HepG2 (cell line): ENCODE data around the gene FAM83C. TPM values are rescaled to one million over a fixed set of nuclear protein-coding genes. Genes with fewer than 3 reads are reported as not detected.
A peak's percentile ranks its signal among the peaks of the same experiment; 100 is the strongest.

Experiments used
- BRD4 ChIP-seq: sonication (generic); formaldehyde crosslinking; IDR thresholded peaks from 2 replicates; pipeline ENCODE4 v1.4.0; 2020; ENCODE audit warnings: missing genetic modification reagents
- FOXK2 ChIP-seq: fragments of 450-650 bp; IDR thresholded peaks from 2 replicates; pipeline ENCODE4 v1.6.1; 2016
- HNRNPH1 ChIP-seq: fragments of 200-400 bp; formaldehyde crosslinking; optimal IDR thresholded peaks from 2 replicates; pipeline ENCODE3; 2017; ENCODE audit warnings: mild to moderate bottlenecking, low read depth, low read length
- IRF2 ChIP-seq: IDR thresholded peaks from 2 replicates; pipeline ENCODE4 v1.6.1; 2018; ENCODE audit warnings: missing genetic modification reagents, missing compliant biosample characterization
- NCOA5 ChIP-seq: sonication (generic); formaldehyde crosslinking; IDR thresholded peaks from 2 replicates; pipeline ENCODE4 v1.4.0; 2020; ENCODE audit warnings: missing genetic modification reagents
- NR3C1 ChIP-seq: sonication (generic); formaldehyde crosslinking; IDR thresholded peaks from 2 replicates; pipeline ENCODE4 v1.4.0; 2020; ENCODE audit warnings: missing genetic modification reagents
- PPARG ChIP-seq: conservative IDR thresholded peaks from 2 replicates; pipeline ENCODE4 v1.6.1; 2016; ENCODE audit warnings: missing biosample characterization, missing genetic modification reagents
- RBM22 ChIP-seq: fragments of 200-400 bp; formaldehyde crosslinking; optimal IDR thresholded peaks from 2 replicates; pipeline ENCODE3; 2017; ENCODE audit warnings: mild to moderate bottlenecking, low read length, moderate library complexity
- RFXAP ChIP-seq: sonication (generic); formaldehyde crosslinking; IDR thresholded peaks from 2 replicates; pipeline ENCODE4 v1.4.0; 2020; ENCODE audit warnings: missing genetic modification reagents, borderline replicate concordance
- SALL2 ChIP-seq: sonication (generic); formaldehyde crosslinking; IDR thresholded peaks from 2 replicates; pipeline ENCODE4 v1.8.1; 2023; ENCODE audit warnings: mild to moderate bottlenecking, missing genetic modification reagents, inconsistent platforms
- SRY ChIP-seq: sonication (generic); formaldehyde crosslinking; IDR thresholded peaks from 2 replicates; pipeline ENCODE4 v1.8.0; 2022; ENCODE audit warnings: mild to moderate bottlenecking, missing genetic modification reagents
- ZNF10 ChIP-seq: sonication (generic); formaldehyde crosslinking; IDR thresholded peaks from 2 replicates; pipeline ENCODE4 v1.4.0; 2020; ENCODE audit warnings: mild to moderate bottlenecking, low read depth, missing genetic modification reagents, borderline replicate concordance
- ZNF333 ChIP-seq: sonication (generic); formaldehyde crosslinking; IDR thresholded peaks from 2 replicates; pipeline ENCODE4 v1.4.0; 2020; ENCODE audit warnings: mild to moderate bottlenecking, missing genetic modification reagents, borderline replicate concordance
- ZNF7 ChIP-seq: IDR thresholded peaks from 2 replicates; pipeline ENCODE4 v1.6.1; 2016; ENCODE audit warnings: missing biosample characterization, missing genetic modification reagents
- polyA plus RNA-seq, 8 experiments: library from polyadenylated mRNA; depleted of rRNA in 3 of 8; stranded (reverse) in 7 of 8; unstranded in 1 of 8; fragments of >200 nt; fragmentation: Illumina TruSeq in 4 of 8; extraction: Trizol in 4 of 8; gene quantifications; 2 replicates each; pipeline versions ENCODE4 v1.2.1 to v1.2.3, GENCODE V29; 2011 to 2016; ENCODE audit warnings: low read depth in 4 of 8, missing spikeins in 1 of 8, mixed read lengths in 1 of 8; ENCODE audit not compliant: insufficient read depth in 1 of 8
- total RNA-seq, 5 experiments: library from RNA; depleted of rRNA; stranded (reverse); fragments of >200 nt; fragmentation: Illumina TruSeq; extraction: Trizol; gene quantifications; 2 replicates each; pipeline ENCODE4 v1.2.3, GENCODE V29; 2016; ENCODE audit warnings: low read depth in 1 of 5
- TF ChIP-seq, protein P1 (sequence below): sonication (generic); formaldehyde crosslinking; IDR thresholded peaks from 2 replicates; pipeline ENCODE4 v1.4.0; 2020; ENCODE audit warnings: mild to moderate bottlenecking, low read depth, missing genetic modification reagents
- TF ChIP-seq, protein P2 (sequence below): sonication (generic); formaldehyde crosslinking; IDR thresholded peaks from 2 replicates; pipeline ENCODE4 v1.4.0; 2020; ENCODE audit warnings: missing genetic modification reagents, borderline replicate concordance
- TF ChIP-seq, protein P3 (sequence below): sonication (generic); formaldehyde crosslinking; IDR thresholded peaks from 2 replicates; pipeline ENCODE4 v1.5.1; 2020; ENCODE audit warnings: missing genetic modification reagents, mild to moderate bottlenecking, borderline replicate concordance
- TF ChIP-seq, protein P4 (sequence below): sonication (generic); formaldehyde crosslinking; IDR thresholded peaks from 2 replicates; pipeline ENCODE4 v1.8.1; 2023; ENCODE audit warnings: missing genetic modification reagents, inconsistent platforms, borderline replicate concordance
- TF ChIP-seq, protein P5 (sequence below): sonication (generic); formaldehyde crosslinking; IDR thresholded peaks from 2 replicates; pipeline ENCODE4 v1.8.0; 2022; ENCODE audit warnings: mild to moderate bottlenecking, missing genetic modification reagents, borderline replicate concordance

Gene FAM83C
- total and polyA plus RNA-seq, 2 of the 13 experiments (the other 11 are each of a cell fraction or from before 2014, with no cell fraction given) = 0.04 TPM; not detected in 1

DNA sequence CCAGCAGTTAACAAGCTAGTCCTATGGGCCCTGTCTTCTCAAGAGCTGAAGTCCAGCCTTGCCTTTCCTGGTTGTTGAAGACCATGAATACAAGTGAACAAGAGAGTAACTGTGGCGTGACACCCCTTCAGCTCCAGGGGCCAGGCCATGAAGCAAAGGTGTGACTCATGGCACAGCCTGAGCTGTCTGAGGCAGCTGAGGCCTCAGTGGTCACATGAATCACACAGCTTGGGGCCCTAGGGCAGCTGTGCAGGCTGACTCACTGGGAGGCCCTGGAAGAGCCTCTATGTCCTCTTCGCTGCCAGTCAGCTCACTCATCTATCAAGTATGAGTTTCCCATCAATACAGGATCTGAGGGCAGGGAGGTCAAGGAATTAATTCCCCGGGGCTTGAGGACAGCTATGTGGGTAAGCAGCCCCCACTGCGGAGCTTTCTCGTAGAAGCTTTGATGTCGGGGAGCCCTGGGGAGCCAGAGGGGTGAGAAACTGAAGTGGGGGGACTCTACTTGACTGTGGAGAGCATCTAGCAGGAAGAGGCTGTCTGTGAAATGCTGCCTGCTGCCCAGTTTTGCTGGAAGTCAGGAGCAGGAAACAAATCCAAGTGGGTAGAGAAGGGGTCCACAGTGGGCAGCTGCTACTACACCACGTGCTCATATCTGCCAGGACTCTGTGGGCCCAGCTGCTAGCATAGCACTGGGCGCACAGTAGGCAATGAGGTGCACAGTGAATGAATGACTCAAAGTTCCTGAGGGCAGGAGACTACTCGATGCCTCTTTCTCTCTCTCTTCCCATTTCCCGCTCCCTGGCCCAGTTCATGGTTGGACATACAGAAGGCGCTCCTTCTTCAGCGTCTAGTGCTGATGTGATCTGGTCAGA, 13.7 kb upstream of the FAM83C start (continued):
- TF ChIP-seq SRY (CRISPR knock-in tag) (0 out of 2 replicates have a peak, but pooled peaks have one; percentile 19), NCOA5 (no peak), IRF2 (peak; percentile 76), PPARG (CRISPR knock-in tag) (peak; percentile 32; the same call in 1 of the 2 replicates), ZNF7 (CRISPR knock-in tag) (no peak), ZNF10 (CRISPR knock-in tag) (no peak), RBM22 (no peak), RFXAP (CRISPR knock-in tag) (no peak), SALL2 (CRISPR knock-in tag) (no peak), FOXK2 (no peak), HNRNPH1 (no peak), ZNF333 (CRISPR knock-in tag) (no peak), BRD4 (CRISPR knock-in tag) (no peak), NR3C1 (no peak)
- TF ChIP-seq, protein P1, sequence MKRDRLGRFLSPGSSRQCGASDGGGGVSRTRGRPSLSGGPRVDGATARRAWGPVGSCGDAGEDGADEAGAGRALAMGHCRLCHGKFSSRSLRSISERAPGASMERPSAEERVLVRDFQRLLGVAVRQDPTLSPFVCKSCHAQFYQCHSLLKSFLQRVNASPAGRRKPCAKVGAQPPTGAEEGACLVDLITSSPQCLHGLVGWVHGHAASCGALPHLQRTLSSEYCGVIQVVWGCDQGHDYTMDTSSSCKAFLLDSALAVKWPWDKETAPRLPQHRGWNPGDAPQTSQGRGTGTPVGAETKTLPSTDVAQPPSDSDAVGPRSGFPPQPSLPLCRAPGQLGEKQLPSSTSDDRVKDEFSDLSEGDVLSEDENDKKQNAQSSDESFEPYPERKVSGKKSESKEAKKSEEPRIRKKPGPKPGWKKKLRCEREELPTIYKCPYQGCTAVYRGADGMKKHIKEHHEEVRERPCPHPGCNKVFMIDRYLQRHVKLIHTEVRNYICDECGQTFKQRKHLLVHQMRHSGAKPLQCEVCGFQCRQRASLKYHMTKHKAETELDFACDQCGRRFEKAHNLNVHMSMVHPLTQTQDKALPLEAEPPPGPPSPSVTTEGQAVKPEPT = no peak
- TF ChIP-seq, protein P2, sequence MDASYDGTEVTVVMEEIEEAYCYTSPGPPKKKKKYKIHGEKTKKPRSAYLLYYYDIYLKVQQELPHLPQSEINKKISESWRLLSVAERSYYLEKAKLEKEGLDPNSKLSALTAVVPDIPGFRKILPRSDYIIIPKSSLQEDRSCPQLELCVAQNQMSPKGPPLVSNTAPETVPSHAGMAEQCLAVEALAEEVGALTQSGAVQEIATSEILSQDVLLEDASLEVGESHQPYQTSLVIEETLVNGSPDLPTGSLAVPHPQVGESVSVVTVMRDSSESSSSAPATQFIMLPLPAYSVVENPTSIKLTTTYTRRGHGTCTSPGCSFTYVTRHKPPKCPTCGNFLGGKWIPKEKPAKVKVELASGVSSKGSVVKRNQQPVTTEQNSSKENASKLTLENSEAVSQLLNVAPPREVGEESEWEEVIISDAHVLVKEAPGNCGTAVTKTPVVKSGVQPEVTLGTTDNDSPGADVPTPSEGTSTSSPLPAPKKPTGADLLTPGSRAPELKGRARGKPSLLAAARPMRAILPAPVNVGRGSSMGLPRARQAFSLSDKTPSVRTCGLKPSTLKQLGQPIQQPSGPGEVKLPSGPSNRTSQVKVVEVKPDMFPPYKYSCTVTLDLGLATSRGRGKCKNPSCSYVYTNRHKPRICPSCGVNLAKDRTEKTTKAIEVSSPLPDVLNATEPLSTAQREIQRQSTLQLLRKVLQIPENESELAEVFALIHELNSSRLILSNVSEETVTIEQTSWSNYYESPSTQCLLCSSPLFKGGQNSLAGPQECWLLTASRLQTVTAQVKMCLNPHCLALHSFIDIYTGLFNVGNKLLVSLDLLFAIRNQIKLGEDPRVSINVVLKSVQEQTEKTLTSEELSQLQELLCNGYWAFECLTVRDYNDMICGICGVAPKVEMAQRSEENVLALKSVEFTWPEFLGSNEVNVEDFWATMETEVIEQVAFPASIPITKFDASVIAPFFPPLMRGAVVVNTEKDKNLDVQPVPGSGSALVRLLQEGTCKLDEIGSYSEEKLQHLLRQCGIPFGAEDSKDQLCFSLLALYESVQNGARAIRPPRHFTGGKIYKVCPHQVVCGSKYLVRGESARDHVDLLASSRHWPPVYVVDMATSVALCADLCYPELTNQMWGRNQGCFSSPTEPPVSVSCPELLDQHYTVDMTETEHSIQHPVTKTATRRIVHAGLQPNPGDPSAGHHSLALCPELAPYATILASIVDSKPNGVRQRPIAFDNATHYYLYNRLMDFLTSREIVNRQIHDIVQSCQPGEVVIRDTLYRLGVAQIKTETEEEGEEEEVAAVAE = peak; percentile 93
- TF ChIP-seq, protein P3, sequence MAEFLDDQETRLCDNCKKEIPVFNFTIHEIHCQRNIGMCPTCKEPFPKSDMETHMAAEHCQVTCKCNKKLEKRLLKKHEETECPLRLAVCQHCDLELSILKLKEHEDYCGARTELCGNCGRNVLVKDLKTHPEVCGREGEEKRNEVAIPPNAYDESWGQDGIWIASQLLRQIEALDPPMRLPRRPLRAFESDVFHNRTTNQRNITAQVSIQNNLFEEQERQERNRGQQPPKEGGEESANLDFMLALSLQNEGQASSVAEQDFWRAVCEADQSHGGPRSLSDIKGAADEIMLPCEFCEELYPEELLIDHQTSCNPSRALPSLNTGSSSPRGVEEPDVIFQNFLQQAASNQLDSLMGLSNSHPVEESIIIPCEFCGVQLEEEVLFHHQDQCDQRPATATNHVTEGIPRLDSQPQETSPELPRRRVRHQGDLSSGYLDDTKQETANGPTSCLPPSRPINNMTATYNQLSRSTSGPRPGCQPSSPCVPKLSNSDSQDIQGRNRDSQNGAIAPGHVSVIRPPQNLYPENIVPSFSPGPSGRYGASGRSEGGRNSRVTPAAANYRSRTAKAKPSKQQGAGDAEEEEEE (CRISPR knock-in tag) = no peak
- TF ChIP-seq, protein P4, sequence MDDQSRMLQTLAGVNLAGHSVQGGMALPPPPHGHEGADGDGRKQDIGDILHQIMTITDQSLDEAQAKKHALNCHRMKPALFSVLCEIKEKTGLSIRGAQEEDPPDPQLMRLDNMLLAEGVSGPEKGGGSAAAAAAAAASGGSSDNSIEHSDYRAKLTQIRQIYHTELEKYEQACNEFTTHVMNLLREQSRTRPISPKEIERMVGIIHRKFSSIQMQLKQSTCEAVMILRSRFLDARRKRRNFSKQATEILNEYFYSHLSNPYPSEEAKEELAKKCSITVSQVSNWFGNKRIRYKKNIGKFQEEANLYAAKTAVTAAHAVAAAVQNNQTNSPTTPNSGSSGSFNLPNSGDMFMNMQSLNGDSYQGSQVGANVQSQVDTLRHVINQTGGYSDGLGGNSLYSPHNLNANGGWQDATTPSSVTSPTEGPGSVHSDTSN (CRISPR knock-in tag) = no peak
- TF ChIP-seq, protein P5, sequence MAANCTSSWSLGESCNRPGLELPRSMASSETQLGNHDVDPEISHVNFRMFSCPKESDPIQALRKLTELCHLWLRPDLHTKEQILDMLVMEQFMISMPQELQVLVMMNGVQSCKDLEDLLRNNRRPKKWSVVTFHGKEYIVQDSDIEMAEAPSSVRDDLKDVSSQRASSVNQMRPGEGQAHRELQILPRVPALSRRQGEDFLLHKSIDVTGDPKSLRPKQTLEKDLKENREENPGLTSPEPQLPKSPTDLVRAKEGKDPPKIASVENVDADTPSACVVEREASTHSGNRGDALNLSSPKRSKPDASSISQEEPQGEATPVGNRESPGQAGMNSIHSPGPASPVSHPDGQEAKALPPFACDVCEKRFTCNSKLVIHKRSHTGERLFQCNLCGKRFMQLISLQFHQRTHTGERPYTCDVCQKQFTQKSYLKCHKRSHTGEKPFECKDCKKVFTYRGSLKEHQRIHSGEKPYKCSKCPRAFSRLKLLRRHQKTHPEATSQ (CRISPR knock-in tag) = no peak
